GM12875 (cell line): ENCODE results near the gene RBM7.
A peak's percentile ranks its signal among the peaks of the same experiment; 100 is the strongest.

Experiments used
- H3K4me3 ChIP-seq: one replicate; pipeline ENCODE4 v1.5.1; 2011; ENCODE audit warnings: low read depth, low read length, control low read depth
- TF ChIP-seq, protein P1 (sequence below): IDR thresholded peaks from 2 replicates; pipeline ENCODE4 v1.5.1; 2011; ENCODE audit warnings: low read depth, mild to moderate bottlenecking, control low read depth, inconsistent platforms, low read length, moderate library complexity, borderline replicate concordance; ENCODE audit not compliant: insufficient read depth

The RBM7 gene, protein sequence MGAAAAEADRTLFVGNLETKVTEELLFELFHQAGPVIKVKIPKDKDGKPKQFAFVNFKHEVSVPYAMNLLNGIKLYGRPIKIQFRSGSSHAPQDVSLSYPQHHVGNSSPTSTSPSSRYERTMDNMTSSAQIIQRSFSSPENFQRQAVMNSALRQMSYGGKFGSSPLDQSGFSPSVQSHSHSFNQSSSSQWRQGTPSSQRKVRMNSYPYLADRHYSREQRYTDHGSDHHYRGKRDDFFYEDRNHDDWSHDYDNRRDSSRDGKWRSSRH

DNA sequence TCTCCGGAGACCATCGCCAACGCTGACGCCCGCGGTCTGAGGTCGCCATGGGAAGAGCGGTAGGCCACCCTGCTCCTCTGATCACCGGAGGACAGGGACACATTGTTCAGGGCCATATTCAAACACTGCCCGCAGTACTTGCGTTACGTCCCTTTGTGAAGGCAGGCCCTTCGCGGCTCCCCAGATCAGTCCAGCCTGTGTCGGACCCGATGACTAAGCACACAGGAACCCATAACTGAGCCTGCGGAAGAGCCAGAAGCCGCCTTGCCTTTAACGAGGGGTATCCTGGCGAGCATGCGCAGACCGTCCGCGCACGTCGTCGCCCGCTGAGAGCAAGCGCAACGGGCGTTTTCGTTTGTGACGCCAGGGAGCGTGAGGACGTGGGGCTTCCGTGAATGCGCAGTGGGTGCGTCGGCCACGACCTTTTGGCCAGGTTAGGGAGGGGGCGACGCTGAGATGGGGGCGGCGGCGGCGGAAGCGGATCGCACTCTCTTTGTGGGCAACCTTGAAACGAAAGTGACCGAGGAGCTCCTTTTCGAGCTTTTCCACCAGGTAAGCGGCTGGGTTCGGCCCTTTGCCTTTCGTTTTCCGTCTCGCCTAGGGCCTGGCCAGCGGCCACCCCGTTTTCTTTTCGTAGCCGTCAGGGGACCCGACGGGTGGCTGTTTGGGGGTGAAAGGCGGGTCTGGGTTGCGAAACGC, at the start of gene RBM7, which contains the start of gene C11orf71:
Gene RBM7, plus strand, starts transcription at position 451 of the 699 bp plus-strand sequence. Its CDS starts 6 bp downstream, at position 457.
Gene C11orf71, minus strand, starts transcription at position 296 of the 699 bp plus-strand sequence. Its CDS starts 180 bp downstream, at position 116.
- TF ChIP-seq, protein P1, sequence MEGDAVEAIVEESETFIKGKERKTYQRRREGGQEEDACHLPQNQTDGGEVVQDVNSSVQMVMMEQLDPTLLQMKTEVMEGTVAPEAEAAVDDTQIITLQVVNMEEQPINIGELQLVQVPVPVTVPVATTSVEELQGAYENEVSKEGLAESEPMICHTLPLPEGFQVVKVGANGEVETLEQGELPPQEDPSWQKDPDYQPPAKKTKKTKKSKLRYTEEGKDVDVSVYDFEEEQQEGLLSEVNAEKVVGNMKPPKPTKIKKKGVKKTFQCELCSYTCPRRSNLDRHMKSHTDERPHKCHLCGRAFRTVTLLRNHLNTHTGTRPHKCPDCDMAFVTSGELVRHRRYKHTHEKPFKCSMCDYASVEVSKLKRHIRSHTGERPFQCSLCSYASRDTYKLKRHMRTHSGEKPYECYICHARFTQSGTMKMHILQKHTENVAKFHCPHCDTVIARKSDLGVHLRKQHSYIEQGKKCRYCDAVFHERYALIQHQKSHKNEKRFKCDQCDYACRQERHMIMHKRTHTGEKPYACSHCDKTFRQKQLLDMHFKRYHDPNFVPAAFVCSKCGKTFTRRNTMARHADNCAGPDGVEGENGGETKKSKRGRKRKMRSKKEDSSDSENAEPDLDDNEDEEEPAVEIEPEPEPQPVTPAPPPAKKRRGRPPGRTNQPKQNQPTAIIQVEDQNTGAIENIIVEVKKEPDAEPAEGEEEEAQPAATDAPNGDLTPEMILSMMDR: no peak
- H3K4me3 ChIP-seq: peak within 1 kb of the TSS; percentile 86

DNA sequence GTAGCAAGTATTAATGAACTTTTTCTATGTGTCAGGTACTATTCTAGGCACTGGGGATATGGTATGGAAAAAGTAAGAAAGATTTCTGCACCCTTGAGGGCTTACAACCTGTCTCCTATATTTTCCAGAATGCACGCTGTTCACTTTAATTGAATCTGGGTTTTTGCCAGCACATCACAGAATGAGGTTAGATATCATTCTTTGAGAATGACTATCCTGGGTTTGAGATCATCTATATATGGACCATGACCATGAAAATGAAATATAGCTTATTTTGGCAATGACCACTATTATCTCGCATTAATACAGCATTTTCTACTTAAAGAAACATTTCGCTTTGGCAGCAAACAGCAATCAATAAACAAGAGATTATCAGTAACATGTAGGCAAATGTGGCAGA, 47.0 kb upstream of the RBM7 start:
- TF ChIP-seq, protein P1: no peak

DNA sequence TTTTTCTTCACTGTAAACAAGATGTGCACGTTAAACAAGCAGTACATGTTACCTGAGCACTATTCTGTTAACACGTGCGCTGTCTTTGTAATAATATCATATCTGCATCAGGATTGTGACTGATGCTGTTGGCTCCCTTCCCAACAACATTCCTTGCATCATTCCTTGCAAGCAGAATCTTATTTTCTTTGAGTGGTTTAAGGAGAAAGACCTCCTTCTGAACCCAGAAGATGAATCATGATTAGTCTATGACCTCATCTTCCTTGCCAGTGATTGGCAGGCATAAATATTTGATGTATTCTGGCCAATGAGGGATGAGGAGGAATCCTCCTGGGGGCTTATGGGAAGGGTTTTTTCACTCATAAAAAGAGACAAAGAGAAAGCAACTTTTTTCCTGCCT, 46.4 kb upstream of the RBM7 start:
- no peak overlapping the region for H3K4me3 ChIP-seq
- TF ChIP-seq, protein P1: no peak

More for the DNA sequence above, 47.0 kb upstream of the RBM7 start:
- H3K4me3 ChIP-seq: no peak overlapping the region

DNA sequence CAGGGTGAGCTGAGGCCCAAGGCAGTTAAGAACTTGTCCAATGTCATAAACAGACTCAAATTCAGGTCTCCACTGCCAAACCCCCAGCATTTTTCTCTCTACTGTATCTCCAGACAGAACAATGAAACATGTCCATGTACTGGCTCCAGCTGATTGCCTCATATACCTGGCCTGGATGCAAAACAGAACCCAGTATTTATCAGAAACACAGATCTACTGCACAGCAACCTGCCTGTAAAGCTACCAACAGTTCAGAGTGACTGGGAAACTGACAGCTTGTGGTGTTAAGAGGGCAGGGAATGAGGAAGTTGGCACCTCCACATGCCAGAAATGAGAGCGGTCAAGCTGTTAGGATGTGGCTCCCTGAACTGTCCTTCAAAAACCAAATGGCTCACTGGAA, 41.8 kb upstream of the RBM7 start:
- no peak overlapping the region for H3K4me3 ChIP-seq
- TF ChIP-seq, protein P1: no peak

DNA sequence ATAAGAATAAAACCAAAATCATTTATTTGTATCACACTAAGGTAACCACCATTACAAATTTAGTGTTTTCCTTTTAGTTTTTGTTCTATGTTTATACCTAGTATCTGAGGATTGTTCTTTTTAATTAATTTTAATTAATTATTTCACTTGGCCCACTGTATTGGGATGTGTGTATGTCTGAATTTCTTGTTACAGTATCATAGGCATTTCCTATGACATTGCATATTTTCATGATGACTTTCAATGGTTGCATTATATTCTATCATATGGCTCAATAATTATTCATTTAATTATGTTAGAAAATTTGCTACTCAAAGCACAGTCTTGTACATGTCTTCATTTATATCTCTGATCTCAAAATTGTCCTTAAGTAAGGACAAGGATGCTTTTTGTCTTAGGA, 41.1 kb upstream of the RBM7 start:
- H3K4me3 ChIP-seq: no peak overlapping the region
- TF ChIP-seq, protein P1: no peak

DNA sequence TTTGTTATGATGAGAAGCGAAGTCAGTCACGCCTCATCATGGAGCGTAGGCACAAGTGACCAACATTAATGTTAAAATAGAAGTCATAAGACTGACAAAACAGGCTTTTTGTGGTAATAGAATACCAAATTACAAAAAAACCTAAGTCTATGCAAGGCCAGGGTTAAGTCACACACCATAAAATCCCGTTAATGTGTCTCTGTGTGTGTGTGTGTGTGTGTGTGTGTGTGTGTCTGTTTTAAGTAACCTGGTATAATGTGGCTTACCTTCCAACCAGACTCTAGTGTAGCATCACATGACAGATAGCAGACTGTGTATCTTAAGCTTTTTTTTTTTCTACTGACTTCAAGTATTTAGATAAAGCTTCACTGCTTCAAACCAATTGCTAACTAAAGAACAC, 38.1 kb upstream of the RBM7 start:
- TF ChIP-seq, protein P1: no peak
- H3K4me3 ChIP-seq: no peak overlapping the region
